T-helper 22 cell (primary cell): Measurements from ENCODE around the gene HNRNPR.
"Not testable (repeated sequence)": the region's sequence is repeated elsewhere in the genome, so short reads cannot be mapped to it uniquely, and the experiment has no call there.

Source experiments
- DNase-seq: peaks from one replicate; pipeline ENCODE4 v3.0.0-alpha.2; 2020; ENCODE audit warnings: low read depth

Gene HNRNPR

DNA sequence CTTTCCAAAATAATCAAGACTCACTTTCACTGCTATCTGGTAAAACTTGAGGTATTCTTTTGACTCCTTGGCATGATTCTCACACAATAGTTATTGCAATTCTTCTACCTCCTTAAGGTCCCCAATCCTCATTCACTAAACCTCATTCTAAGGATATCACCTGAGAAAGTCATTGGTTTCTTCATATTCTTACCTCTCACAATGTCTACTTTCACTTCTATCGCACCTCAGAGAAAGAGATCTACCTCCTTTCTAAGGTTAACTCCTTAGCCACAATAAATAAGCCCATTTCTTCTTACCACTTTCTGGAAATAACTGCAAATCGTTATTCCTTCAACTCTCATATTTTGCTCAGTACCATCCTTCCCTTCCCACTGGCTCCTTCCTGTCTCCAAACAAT lies 18.7 kb downstream of the HNRNPR start:
- no peak for DNase-seq

DNA sequence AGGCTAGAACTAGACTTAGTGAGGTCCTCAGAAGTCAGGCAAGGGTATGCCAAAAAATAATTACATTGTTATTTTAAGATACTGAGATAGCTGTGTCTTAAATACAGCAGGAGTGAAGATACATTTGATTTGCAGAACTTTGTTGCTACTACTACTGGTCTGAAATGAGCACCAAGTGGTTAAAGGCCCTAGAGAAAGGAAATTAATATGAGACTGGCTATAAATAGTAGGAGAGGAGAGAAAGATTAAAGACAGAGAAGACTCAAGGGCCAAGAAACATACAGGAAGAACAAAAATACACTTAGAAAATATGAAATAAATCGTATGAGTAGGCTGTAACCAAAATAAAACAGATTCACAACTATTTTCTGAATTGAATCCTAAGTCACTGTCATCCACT lies 21.3 kb downstream of the HNRNPR start:
- no peak for DNase-seq

DNA sequence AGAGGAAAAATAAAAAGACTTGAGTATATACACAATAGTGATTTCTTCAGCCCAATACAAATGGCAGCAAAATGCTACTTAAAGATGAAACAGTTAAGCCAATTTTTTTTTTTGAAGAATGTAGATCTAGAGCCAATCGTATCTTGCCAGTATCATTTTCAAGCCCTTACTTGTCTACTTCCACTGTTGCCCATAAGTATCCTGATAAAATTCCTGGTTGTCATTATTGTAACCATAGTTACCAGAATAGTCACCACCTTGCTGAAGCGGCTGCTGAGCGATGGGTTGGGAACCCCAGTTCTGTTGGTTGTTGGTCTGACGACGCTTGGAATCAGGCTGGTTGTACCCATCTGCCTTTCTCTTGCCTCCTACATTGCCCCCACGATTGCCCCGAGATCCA lies 33.8 kb downstream of the HNRNPR start:
- not testable (repeated sequence) for DNase-seq

DNA sequence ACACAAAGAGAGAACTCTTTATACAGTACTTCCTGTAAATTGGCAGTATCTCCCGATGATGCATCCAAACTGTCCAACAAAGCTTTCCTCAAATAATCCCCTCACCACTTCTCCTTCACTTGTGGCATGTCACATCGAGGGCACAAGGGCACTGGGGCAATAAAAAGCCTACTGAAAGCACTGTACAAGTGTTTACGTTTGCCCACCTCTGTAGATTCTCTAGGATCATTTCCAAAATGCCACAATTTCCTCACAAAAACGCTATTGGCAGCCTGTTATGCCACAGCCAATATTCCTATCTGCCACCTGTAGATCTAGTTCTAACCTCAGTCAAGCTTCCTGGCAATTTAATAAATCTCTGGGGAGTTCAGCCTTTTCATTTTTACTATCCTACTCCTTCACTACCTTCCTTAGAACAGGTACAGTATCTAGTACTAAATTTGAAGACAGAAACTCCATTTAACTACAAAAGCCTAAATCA lies 39.9 kb downstream of the HNRNPR start:
- no peak for DNase-seq

DNA sequence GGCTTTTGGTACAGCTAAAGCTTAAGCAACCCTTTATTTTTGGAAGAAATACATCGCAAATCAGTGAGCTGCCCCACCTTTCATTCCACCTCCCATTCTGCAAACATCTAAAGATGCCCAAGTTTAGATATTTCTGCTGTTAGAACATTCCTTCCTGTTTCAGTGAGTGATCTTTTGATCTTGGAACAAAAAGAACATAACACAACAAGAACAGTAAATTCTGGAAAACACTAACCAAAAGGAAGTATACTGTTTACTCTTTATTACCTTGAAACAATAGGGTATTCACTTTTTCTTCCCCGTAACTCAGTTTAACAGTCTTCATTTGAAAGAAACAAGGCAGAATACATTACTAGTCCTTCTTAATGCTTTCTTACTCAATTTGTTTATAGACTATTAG lies 40.6 kb downstream of the HNRNPR start:
- no peak for DNase-seq

DNA sequence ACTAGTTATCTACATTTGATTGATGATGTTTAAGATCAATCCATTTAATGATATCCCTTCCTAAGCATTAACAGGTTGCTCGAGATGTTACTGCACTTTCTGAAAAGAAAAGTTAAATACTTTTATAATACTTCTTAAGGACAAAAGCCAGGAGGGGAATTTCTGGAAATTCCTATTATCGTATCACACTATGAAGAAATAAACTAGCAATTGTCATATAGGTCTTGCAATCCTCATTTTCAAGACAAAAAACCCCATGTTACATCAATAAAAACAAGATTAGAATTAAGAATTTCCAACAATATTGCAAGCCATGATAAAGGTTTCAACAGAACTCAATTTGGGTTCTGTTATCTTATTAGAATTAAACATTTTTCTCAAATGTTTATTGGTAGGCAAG lies 47.2 kb downstream of the HNRNPR start:
- DNase-seq, result no peak

DNA sequence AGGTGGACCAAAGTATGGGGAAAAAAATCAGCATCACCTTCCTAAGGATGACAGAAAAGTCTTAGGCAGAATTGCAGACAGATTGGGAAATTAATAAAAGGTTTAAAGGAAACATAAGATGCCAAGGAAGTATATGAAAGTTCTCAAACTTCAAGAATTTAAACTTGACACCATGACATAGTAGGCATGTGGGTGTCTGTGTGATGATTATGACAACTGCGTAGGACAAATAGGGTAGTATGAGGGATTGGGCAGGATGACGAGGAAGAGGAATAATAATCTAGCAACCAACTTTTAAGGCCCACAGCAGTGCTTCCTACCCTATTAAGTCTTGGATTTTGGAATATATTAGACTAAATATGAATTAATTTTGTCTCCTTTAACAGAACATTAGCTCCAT lies 52.4 kb downstream of the HNRNPR start:
- no peak for DNase-seq

DNA sequence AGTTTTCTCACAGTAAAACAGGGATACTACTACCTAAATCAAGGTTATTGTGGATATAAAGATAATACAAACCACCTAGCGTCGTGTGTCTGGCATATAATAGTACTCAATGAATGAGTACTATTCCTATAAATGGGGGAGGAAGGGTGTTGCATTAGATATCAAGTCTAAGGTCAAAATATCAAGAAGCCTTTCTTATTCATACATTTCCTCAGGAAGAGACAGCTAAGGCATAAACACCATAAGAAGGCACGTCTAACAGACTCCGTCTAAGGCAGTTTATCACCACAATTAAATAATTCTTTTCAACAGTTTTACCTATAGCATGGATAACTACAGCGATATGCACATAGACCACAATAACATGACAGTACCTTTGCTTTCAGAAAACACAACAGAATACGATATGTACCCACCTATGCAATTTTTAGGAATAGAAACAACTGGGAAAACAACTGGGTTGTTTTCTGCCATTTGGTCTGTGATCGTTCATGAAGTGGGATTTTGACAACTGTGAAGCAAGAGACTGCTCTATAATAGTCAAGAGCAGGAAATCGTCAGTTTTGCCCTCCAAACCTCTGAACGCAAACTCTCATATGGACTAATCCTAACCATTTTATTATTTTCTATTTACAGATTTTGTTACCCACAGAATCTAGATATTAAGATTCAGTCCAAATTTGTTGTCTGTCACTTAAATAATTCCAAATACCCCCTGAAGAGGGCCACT lies 53.1 kb downstream of the HNRNPR start:
- DNase-seq, result no peak

DNA sequence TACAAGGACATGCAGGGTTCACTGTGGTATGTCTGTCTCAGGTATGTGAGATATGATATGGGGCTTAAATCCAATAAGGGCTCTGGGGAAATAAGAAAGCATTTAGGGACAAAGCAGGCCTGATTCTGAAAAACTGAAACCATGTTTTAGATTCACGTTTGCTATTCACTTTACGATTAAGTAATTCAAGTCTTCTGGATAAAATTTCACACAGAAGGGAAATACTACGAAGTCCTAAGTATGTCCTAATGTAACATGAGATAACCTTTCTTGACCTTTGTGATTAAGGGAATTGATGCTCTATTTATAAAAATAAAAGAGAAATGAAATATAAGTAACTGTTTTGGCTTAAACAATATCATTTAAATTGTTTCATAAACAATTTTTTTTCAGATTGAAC lies 55.4 kb downstream of the HNRNPR start:
- no peak for DNase-seq

DNA sequence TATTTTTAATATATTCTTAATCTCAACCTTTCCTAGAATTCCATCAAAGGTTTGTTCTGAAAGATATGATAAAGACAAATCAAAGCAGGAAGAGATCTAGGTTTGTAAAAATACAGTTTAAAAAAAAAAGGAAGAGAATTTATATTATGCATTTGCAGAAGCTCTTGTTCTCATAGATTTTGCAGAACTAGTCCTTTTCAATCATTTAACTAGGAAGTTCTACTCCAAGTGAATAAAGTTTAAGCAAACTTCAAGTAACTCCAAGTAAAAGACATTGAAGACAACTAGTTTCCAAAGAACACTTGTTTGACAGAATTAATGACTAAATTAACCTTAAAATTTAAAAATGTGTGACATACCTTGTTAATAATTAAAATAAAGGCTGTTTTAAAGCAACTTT lies 55.9 kb downstream of the HNRNPR start:
- no peak for DNase-seq

DNA sequence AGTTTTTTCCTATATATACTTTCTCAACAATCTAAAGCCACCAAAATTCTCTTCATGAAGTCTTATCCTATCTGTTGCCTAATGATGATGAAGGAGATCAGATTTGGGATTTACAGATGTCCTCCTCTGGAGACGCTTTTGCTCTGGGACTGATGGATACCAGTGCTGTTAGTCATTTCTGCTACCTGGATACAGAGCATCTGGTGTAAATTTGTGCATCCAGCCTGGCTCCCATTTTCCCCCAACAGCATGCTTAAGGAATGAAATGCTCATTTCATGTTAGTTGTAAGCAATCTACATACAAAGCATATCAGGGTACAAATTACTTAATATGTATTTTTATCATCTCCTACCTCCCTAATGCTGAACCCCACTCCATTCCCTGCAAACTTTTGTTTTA lies 57.7 kb downstream of the HNRNPR start:
- DNase-seq, result no peak

DNA sequence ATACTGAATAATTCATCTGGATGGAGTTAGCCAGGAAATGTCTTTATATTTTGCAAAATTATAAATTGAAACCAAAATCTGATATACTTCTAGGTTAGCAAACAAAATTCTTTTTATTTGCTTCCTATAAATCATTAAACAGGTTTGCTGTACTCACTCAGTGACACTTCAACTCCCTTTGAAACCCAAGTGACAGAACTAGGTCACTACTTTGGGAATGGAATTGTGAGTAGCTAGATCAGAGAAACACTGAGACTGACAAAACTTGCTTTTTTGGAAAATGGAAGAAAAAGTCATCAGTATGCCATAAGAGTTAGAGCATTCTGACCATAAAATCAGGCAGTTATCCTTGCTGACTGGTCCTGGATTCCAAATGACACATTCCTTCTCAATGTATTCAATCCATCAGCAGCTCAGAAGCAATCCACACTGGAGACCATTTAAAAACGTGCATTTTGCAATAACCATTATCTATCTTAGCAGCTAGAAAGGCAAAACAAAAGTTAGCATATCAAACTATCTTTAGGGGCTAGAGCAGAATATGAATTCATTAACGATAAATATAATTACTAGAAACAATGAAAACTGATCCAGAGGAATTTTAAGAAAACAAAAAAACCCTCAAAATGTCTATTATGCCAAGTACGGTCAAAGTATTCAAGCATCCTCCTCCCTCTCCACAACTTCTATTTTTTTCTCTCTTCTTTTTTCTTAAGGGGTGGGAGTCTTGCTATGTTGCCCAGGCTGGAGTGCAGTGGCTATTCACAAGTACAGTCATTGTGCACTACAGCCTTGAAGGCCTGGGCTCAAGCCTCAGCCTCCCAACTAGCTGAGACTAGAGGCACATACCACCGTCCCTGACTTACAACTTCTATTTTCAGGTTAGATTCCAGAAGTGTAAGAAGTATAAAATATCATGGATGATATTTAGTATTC lies 60.1 kb downstream of the HNRNPR start:
- no peak for DNase-seq

DNA sequence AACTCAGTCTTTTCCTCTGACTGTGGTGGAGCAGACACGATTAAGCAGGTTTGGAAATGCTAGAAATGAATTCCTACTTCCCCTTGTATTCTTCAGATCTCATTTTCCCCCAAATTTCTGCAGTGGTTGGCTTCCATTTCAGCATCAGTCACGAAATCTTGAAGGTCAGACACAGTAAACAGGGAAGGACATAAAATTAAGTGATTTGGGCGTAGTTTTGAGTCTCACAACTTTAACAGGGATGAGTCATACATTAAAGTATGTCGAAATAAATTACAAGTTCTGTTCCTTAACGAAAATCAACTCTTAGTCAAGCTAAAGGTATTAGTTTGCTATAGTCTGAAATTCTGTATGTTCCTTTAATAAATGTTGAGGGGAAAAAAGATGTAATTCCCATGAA lies 61.1 kb downstream of the HNRNPR start:
- no peak for DNase-seq

DNA sequence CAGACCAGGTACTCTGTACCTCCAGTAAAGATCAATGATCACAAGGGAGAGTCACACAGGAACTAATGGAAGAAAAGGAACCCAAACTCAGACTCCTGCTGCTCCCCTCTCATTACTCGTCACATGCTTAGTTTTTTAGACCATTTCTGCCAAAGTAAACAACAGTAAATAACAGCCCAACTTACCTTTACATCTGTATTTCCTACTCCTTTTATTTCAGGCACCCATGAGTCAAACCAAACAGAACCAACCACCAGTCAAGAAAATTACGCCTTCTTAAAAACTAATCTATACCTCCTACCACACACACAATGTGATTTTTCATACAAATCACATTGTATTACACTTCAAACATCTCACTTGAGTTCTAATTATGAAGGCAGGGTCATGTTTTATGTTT lies 65.4 kb downstream of the HNRNPR start:
- DNase-seq, result no peak

DNA sequence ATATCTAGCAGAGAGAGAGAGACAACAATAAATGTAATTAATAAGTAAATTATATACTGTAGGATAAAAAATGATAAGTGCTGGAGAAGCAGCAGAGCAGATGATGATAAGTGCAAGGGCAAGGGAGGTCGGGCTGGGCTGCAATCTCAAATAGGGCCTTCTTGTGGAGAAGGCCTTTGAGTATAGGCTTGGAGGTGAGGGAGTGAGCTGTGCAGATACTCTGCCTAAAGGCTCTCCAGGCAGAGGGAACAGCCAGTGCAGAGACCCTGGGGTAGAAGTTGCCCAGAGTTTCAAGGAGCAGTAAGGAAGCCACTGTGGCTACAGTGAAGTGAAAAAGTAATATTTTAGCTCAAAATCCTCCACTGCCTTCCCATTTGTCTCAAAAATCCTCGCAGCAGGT lies 67.6 kb downstream of the HNRNPR start:
- DNase-seq, result no peak

DNA sequence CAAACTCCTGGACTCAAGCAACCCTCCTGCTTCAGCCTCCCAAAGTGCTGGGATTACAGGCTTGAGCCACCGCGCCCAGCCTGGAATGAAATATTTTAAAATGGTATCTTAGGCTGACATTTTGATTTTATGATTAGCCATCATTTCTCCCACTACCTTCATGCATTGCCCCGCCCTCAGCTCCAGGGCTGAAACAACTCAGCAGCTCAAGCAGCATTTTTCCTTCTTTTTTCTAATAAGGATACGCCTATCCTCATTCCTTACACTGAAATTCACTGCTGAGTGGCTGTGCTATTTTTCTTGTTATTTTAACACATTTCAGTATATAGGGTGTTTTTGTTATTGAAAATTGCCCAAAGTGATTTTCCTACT lies 70.0 kb downstream of the HNRNPR start:
- no peak for DNase-seq

DNA sequence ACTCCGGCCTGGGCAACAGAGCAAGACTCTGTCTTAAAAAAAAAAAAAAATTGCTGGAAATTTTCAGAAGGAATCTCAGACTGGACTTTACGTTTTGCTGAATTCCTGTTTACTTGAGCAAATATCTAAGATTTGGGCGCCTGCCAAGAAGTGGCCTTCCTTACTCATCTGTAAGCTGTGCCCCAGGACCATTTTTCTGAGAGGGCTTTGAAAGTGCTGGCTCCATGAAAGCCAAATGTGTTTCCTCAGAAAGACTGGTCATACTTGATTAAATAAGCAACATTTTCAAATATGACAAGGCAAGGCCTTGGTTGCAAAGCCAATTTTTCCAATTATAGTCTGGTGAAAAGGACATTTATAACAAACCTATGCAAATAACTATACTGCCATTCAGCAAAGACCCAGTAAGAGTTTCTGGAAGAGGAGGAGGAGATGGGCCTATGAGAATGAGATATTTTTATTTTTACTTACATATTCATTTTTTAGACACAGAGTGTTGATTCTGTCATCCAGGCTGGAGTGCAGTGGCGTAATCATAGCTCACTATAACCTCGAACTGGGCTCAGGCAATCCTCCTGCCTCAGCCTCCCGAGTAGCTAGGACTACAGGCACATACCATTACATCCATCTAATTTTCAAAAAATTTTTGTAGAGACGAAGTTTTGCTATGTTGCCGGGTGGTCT lies 70.5 kb downstream of the HNRNPR start:
- no peak for DNase-seq

DNA sequence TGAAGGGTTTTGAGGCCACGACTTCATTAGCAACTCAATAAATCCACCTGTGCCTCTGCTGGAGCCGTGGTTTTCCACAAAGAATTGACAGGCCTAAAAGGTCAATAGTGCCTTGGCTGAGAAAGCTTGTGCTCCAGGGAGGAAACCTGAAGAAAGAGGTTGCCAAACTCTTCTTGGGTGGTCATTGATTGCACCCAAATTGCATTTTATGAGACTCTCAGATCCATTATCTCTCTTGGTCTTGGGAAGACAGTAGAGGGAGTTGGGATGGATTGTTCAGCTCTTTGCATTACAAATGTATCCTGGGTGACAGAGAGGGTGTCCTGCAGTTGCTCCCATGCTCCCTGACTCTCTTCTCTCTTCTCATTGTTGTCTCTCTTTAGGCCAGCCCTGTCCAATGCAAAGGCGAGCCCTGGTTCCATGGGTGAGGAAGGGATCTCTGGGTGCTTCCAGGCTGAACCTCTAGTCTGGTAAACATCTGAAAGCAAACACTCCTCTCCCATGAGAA lies 80.7 kb downstream of the HNRNPR start:
- no peak for DNase-seq

DNA sequence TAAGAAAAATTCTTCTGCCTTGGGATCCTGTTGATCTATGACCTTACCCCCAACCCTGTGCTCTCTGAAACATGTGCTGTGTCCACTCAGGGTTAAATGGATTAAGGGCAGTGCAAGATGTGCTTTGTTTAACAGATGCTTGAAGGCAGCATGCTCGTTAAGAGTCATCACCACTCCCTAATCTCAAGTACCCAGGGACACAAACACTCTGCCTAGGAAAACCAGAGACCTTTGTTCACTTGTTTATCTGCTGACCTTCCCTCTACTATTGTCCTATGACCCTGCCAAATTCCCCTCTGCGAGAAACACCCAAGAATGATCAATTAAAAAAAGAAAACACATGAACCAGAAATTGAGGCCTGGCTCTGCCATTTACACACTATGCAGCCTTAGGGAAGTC lies 86.0 kb downstream of the HNRNPR start:
- DNase-seq, result not testable (repeated sequence)

DNA sequence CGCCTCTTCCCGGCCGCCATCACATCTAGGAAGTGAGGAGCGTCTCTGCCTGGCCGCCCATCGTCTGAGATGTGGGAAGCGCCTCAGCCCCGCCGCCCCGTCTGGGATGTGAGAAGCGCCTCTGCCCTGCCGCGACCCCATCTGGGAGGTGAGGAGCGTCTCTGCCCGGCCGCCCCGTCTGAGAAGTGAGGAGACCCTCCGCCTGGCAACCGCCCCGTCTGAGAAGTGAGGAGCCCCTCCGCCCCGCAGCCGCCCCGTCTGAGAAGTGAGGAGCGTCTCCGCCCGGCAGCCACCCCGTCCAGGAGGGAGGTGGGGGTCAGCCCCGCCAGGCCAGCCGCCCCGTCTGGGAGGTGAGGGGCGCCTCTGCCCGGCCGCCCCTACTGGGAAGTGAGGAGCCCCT lies 86.7 kb downstream of the HNRNPR start:
- DNase-seq, result not testable (repeated sequence)
